OCI-LY7 (cell line): ENCODE results near the gene SECTM1. TPM values are rescaled to one million over a fixed set of nuclear protein-coding genes. Genes with fewer than 3 reads are reported as not detected.

Experiments used
- BruUV-seq: library from RNA; stranded (reverse); fragments of 400-500 nt; replicated peaks from 2 replicates; lab custom pipeline; 2021; lab: Mats Ljungman, UMichigan
- CTCF ChIA-PET: fragments of 300-600 bp; sonication (Branson Sonifier 250); formaldehyde crosslinking; loops from one replicate; lab custom pipeline; 2022; ENCODE audit warnings: antibody characterized with exemption; ENCODE audit not compliant: unreplicated experiment; lab: Charles Lee
- POLR2A ChIA-PET: fragments of 300-600 bp; sonication (Branson Sonifier 250); formaldehyde crosslinking; loops from one replicate; lab custom pipeline; 2022; ENCODE audit warnings: antibody characterized with exemption; lab: Charles Lee
- DNase-seq: peaks from one replicate; pipeline ENCODE4 v3.0.0-alpha.2; 2015; ENCODE audit warnings: low spot score
- H2AFZ ChIP-seq: fragments of 200-600 bp; sonication (generic), shearing (Covaris generic); 2 replicates; pipeline ENCODE4 v1.6.1; 2014; ENCODE audit warnings: mild to moderate bottlenecking, antibody characterized with exemption, low read length, moderate library complexity
- H3K27ac ChIP-seq: fragments of 200-600 bp; sonication (generic); 2 replicates; pipeline ENCODE4 v1.5.1; 2014; ENCODE audit warnings: mixed run types, low read depth, mild to moderate bottlenecking, moderate library complexity, low read length, inconsistent platforms; ENCODE audit not compliant: poor library complexity, severe bottlenecking
- H3K36me3 ChIP-seq: fragments of 200-600 bp; sonication (generic); 2 replicates; pipeline ENCODE4 v1.6.1; 2014; ENCODE audit warnings: mild to moderate bottlenecking, antibody characterized with exemption, low read length, moderate library complexity, mixed read lengths; ENCODE audit not compliant: insufficient read depth
- H3K4me1 ChIP-seq: fragments of 200-600 bp; sonication (generic); 2 replicates; pipeline ENCODE4 v1.5.1; 2014; ENCODE audit warnings: mild to moderate bottlenecking, low read length; ENCODE audit not compliant: insufficient read depth, poor library complexity, severe bottlenecking
- H3K4me2 ChIP-seq: fragments of 200-600 bp; sonication (generic); 2 replicates; pipeline ENCODE4 v1.6.1; 2014; ENCODE audit warnings: mild to moderate bottlenecking, low read length
- H3K4me3 ChIP-seq: fragments of 200-600 bp; sonication (generic); 2 replicates; pipeline ENCODE4 v1.5.1; 2014; ENCODE audit warnings: mild to moderate bottlenecking, low read depth, low read length; ENCODE audit not compliant: poor library complexity, severe bottlenecking
- H3K79me2 ChIP-seq: fragments of 200-600 bp; sonication (generic); 2 replicates; pipeline ENCODE4 v1.6.1; 2016; ENCODE audit warnings: low read depth, mild to moderate bottlenecking, low read length, moderate library complexity, mixed read lengths; ENCODE audit not compliant: insufficient read depth
- H3K9me2 ChIP-seq: fragments of 200-600 bp; sonication (generic); 2 replicates; pipeline ENCODE4 v1.6.1; 2016; ENCODE audit warnings: mild to moderate bottlenecking, low read length, mixed read lengths; ENCODE audit not compliant: insufficient read depth
- H3K9me3 ChIP-seq: fragments of 200-600 bp; sonication (generic); 2 replicates; pipeline ENCODE4 v1.6.1; 2014; ENCODE audit warnings: mild to moderate bottlenecking, mixed run types, low read length, mixed read lengths
- H4K20me1 ChIP-seq: fragments of 200-600 bp; sonication (generic); 2 replicates; pipeline ENCODE4 v1.6.1; 2014; ENCODE audit warnings: mild to moderate bottlenecking, antibody characterized with exemption, low read length, moderate library complexity, mixed read lengths; ENCODE audit not compliant: insufficient read depth
- CTCF ChIP-seq: fragments of 200-600 bp; sonication (generic); conservative IDR thresholded peaks from 2 replicates; pipeline ENCODE4 v1.5.1; 2014; ENCODE audit warnings: mild to moderate bottlenecking, antibody characterized with exemption, low read length, moderate library complexity, mixed read lengths
- EZH2phosphoT487 ChIP-seq: fragments of 200-600 bp; sonication (generic); IDR thresholded peaks from 2 replicates; pipeline ENCODE4 v1.6.1; 2018; ENCODE audit warnings: low read depth, borderline replicate concordance, mild to moderate bottlenecking, mixed run types, antibody characterized with exemption, low read length, moderate library complexity, mixed read lengths
- intact Hi-C: fragments of 100-400 bp; cut with micrococcal nuclease; formaldehyde crosslinking; loops from one replicate; pipeline ENCODE4 v1.10.0; 2022; ENCODE audit not compliant: unreplicated experiment
- total RNA-seq, 2 experiments: library from RNA; depleted of rRNA in 1 of 2; stranded (reverse); fragments of >200 nt in 1 of 2; shearing (Covaris generic) in 1 of 2; gene quantifications; 2 replicates each; pipeline ENCODE4 v1.2.3, GENCODE V29; 2014 to 2022

Gene SECTM1
- total RNA-seq, 2 experiments from 2014 or later = not detected

GRCh38 chr17:82325286-82326180, 8.0 kb downstream of the SECTM1 start:
- H3K4me3 ChIP-seq = no peak overlapping the region
- ChIA-PET POLR2A (no interaction called here), CTCF (interaction anchor here (0.6 kb wide), 1 partner anchor 17 kb away, joined by 4 read pairs; no protein-coding TSS in a partner anchor)
- H3K9me2 ChIP-seq = no peaks in the 10 kb centered on the region
- H4K20me1 ChIP-seq = no peaks in the 10 kb centered on the region
- no peaks in the 10 kb centered on the region for H3K36me3 ChIP-seq
- no TSS peak for BruUV-seq
- no peak overlapping the region for H3K4me2 ChIP-seq
- no peak overlapping the region for H3K27ac ChIP-seq
- H2AFZ ChIP-seq = no peak overlapping the region
- H3K4me1 ChIP-seq = peaks cover 5% of the 10 kb centered on the region
- no peaks in the 10 kb centered on the region for H3K9me3 ChIP-seq
- intact Hi-C loops = no loop called here
- no peaks in the 10 kb centered on the region for H3K79me2 ChIP-seq
- no peak for DNase-seq
- TF ChIP-seq EZH2phosphoT487 (no peak), CTCF (no peak)

DNA sequence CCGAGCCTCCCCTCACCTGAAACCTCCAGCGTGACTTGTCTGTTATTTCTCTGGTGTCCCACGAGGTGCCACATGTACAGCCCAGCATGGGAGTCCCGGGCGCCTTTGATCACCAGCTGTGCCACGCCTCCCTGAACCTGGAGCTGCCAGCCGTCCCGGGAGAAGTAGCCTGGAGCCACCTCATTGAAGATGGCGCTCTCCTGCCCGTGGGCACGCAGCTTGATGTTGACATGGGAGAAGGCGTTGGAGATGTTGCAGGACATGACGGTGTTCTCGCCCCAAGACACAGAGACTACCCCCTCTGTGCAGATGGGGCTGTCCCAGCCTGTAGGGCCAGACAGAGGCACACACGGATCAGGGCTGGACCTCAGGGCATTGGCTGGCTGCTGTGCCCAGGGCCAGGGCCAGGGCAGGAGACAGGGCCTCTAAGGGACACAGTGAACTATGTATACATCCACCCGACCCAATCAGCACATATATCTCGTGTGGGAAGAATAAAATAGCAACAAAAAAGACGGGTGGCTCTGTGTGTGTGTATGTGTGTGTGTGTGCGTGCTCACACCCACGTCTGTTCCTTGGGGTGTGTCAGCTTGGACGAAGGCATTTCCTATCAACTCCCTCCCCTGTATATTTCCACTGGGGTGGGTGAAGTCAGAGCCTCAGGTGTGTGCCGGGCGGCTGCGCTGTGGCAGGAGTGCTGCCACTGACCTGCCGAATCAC, 8.8 kb downstream of the SECTM1 start:
- TF ChIP-seq EZH2phosphoT487 = no peak
- TF ChIP-seq CTCF = no peak

More for the DNA sequence above, 8.8 kb downstream of the SECTM1 start:
- no peak overlapping the region for H3K4me2 ChIP-seq
- intact Hi-C loops = no loop called here
- no peaks in the 10 kb centered on the region for H3K36me3 ChIP-seq
- no TSS peak for BruUV-seq
- POLR2A ChIA-PET = interaction anchor here (0.6 kb wide), 1 partner anchor 64 kb away, joined by 3 read pairs; no protein-coding TSS in a partner anchor
- 0 out of 2 replicates have a peak, but pooled peaks cover 1% of the 10 kb centered on the region for H3K9me3 ChIP-seq
- no peaks in the 10 kb centered on the region for H3K79me2 ChIP-seq
- H3K9me2 ChIP-seq = no peaks in the 10 kb centered on the region
- H2AFZ ChIP-seq = no peak overlapping the region
- no peaks in the 10 kb centered on the region for H4K20me1 ChIP-seq
- H3K4me3 ChIP-seq = no peak overlapping the region
- DNase-seq = no peak
- H3K4me1 ChIP-seq = no peaks in the 10 kb centered on the region
- CTCF ChIA-PET = no interaction called here
- H3K27ac ChIP-seq = no peak overlapping the region
